ENCODE measurements around the gene ACVR1B. TPM values are rescaled to one million over a fixed set of nuclear protein-coding genes. Genes with fewer than 3 reads are reported as not detected.

Gene ACVR1B
- total RNA-seq, 4 donors from 2014 or later = 9.1 to 71.6 (median 59.2) TPM

DNA sequence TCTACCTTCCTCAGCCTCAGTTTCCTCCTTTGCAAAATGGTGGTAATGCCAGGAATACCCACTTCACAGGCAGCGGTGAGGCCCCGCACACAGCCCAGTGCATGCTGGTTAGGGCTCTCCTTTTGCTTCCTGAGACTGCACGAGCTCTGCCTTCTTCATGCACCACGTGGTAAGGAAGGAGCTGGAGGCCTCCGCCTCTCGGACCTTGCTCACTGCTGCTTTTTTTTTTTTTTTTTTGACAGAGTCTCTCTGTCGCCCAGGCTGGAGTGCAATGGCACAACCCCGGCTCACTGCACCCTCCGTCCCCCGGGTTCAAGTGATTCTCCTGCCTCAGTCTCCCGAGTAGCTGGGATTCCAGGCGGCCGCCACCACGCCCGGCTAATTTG lies 73.3 kb downstream of the ACVR1B start:
- TF ChIP-seq CTCF (IDR thresholded peaks at IDR 0.05) = peak in 1 of 6 experiments; percentile 6
- TF ChIP-seq POLR2A (IDR thresholded peaks at IDR 0.05) = peak; percentile 18 to 70
- Histone ChIP-seq H3K27ac (peak overlapping the region; percentile 67 to 92 (median 82)), H3K36me3 (no peaks in the 10 kb centered on the region), H3K4me3 (peak overlapping the region; percentile 5 to 65 (median 23)), H3K27me3 (no peaks in the 10 kb centered on the region), H3K4me1 (peaks cover 0 to 23% (median 10%) of the 10 kb centered on the region in 4 donors), H3K9me3 (no peaks in the 10 kb centered on the region)
- DNase-seq = peak; percentile 47 to 87 (median 80)

DNA sequence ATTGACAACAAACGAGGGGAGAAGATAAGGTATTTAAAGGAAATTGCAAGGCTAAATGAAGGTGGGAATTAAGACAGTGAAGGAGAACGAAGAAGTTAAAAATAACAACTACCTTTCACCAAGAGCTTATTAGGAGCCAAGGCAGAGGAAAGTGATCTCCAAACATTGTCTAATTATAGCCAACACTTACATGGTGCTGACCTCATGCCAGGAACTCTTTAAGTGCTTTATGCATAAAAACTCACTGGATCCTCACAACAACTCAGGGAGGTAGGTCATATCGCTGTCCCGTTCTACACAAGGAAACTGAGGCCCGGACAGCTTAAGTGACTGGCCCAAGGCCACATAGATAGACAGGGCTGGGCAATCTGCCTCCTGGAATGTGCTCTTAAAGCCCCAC lies 74.8 kb downstream of the ACVR1B start:
- DNase-seq = no peak
- no peaks in the 10 kb centered on the region for H3K9me3 ChIP-seq
- no peak overlapping the region for H3K4me3 ChIP-seq
- TF ChIP-seq CTCF (IDR thresholded peaks at IDR 0.05) (no peak), POLR2A (IDR thresholded peaks at IDR 0.05) (no peak)
- no peaks in the 10 kb centered on the region for H3K36me3 ChIP-seq
- H3K27me3 ChIP-seq = no peaks in the 10 kb centered on the region
- peaks cover 0 to 23% (median 8%) of the 10 kb centered on the region in 4 donors for H3K4me1 ChIP-seq
- peak overlapping the region in 3 of 4 donors; percentile 25 to 92 (median 87) for H3K27ac ChIP-seq

- Histone ChIP-seq H3K36me3 (no peaks in the 10 kb centered on the region), H3K4me3 (no peak overlapping the region), H3K4me1 (peaks cover 0 to 28% (median 8%) of the 10 kb centered on the region in 4 donors), H3K27me3 (no peaks in the 10 kb centered on the region), H3K9me3 (no peaks in the 10 kb centered on the region), H3K27ac (peak overlapping the region in 2 of 4 donors; percentile 87 to 92)
- TF ChIP-seq CTCF (IDR thresholded peaks at IDR 0.05) (no peak), POLR2A (IDR thresholded peaks at IDR 0.05) (no peak)
- DNase-seq = no peak
These were observed 75.8 kb downstream of the ACVR1B start for GRCh38 chr12:52027085-52027843.

DNA sequence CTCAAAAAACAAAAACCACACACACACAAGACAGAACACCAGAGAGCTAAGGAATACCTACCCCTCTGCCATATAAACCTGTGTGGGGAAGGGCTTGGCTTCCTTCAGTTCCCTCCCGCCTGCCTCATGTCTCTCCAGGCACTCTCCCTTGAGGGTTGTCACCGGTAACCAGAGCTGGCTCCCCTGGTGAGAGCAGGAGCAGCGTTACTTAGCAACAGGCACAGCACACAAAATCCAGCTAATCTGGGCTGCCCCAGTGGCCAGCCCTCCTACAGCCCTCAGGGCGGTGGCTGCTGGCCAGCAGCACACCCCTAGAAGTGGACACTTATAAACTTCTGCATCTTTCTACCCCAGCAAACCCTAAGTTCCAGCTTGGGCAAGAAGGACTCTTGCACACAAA lies 78.2 kb downstream of the ACVR1B start:
- no peak for DNase-seq
- Histone ChIP-seq H3K4me1 (peaks cover 0 to 21% (median 12%) of the 10 kb centered on the region in 4 donors), H3K4me3 (no peak overlapping the region), H3K27ac (no peak overlapping the region), H3K9me3 (no peaks in the 10 kb centered on the region), H3K27me3 (no peaks in the 10 kb centered on the region), H3K36me3 (no peaks in the 10 kb centered on the region)
- TF ChIP-seq CTCF (IDR thresholded peaks at IDR 0.05) = no peak

GRCh38 chr12:52032446-52032803 lies 80.9 kb downstream of the ACVR1B start:
- peak overlapping the region; percentile 30 to 45 (median 40) for H3K4me3 ChIP-seq
- H3K36me3 ChIP-seq = no peaks in the 10 kb centered on the region
- H3K9me3 ChIP-seq = no peaks in the 10 kb centered on the region
- peak in 2 of 3 donors; percentile 45 to 78 for DNase-seq
- peaks cover 3 to 26% (median 17%) of the 10 kb centered on the region in 4 donors for H3K4me1 ChIP-seq
- TF ChIP-seq POLR2A (IDR thresholded peaks at IDR 0.05) (no peak), CTCF (IDR thresholded peaks at IDR 0.05) (no peak)
- peak overlapping the region; percentile 79 to 91 (median 84) for H3K27ac ChIP-seq
- H3K27me3 ChIP-seq = no peaks in the 10 kb centered on the region

All from Peyer's patch (tissue), 4 donors.